ENCODE results near the gene KCNH2.

The KCNH2 gene

GRCh38 chr7:151008143-151008510 lies 30.0 kb upstream of the KCNH2 start:
- Histone ChIP-seq H3K27me3 (ENCODE audit: control insufficient read depth, low read length) (no peaks in the 10 kb centered on the region), H3K9me3 (ENCODE audit: control insufficient read depth, insufficient read depth, low read length) (no peaks in the 10 kb centered on the region), H3K4me2 (ENCODE audit: low read length) (peak overlapping the region; percentile 87), H3K9me2 (replicated peaks; ENCODE audit: control insufficient read depth, low read length) (no peaks in the 10 kb centered on the region), H3K36me3 (ENCODE audit: control insufficient read depth, low read length) (no peaks in the 10 kb centered on the region), H3F3A (ENCODE audit: control insufficient read depth, insufficient read depth) (peaks cover 6% of the 10 kb centered on the region; the same call in 1 of the 2 replicates), H3K79me2 (ENCODE audit: control insufficient read depth, low read length) (no peaks in the 10 kb centered on the region), H3K4me3 (ENCODE audit: low read length) (peak overlapping the region; percentile 88), H3K4me1 (ENCODE audit: control insufficient read depth, low read length) (peaks cover 20% of the 10 kb centered on the region), H3K27ac (ENCODE audit: low read depth, low read length) (peak overlapping the region; percentile 21; the same call in 1 of the 2 replicates), H4K20me1 (ENCODE audit: control insufficient read depth, insufficient read depth, low read depth, low read length) (no peaks in the 10 kb centered on the region)
- TF ChIP-seq CTCF (IDR thresholded peaks at IDR 0.05; ENCODE audit: low read depth, low read length, poor library complexity, severe bottlenecking) (no peak), EZH2phosphoT487 (IDR thresholded peaks at IDR 0.05; ENCODE audit: borderline replicate concordance, low read length) (no peak)

- H3K27me3 ChIP-seq (ENCODE audit: control insufficient read depth, low read length), result no peaks in the 10 kb centered on the region
- H3K9me3 ChIP-seq (ENCODE audit: control insufficient read depth, insufficient read depth, low read length), result no peaks in the 10 kb centered on the region
- H3K4me2 ChIP-seq (ENCODE audit: low read length), result peak overlapping the region; percentile 87
- no peak overlapping the region for H3K27ac ChIP-seq (ENCODE audit: low read depth, low read length)
- H3K9me2 ChIP-seq (replicated peaks; ENCODE audit: control insufficient read depth, low read length), result no peaks in the 10 kb centered on the region
- H3K4me3 ChIP-seq (ENCODE audit: low read length), result peak overlapping the region; percentile 88
- H4K20me1 ChIP-seq (ENCODE audit: control insufficient read depth, insufficient read depth, low read depth, low read length), result no peaks in the 10 kb centered on the region
- TF ChIP-seq CTCF (IDR thresholded peaks at IDR 0.05; ENCODE audit: low read depth, low read length, poor library complexity, severe bottlenecking) (no peak), EZH2phosphoT487 (IDR thresholded peaks at IDR 0.05; ENCODE audit: borderline replicate concordance, low read length) (no peak)
- peaks cover 17% of the 10 kb centered on the region for H3K4me1 ChIP-seq (ENCODE audit: control insufficient read depth, low read length)
- peaks cover 6% of the 10 kb centered on the region; the same call in 1 of the 2 replicates for H3F3A ChIP-seq (ENCODE audit: control insufficient read depth, insufficient read depth)
- no peaks in the 10 kb centered on the region for H3K36me3 ChIP-seq (ENCODE audit: control insufficient read depth, low read length)
- H3K79me2 ChIP-seq (ENCODE audit: control insufficient read depth, low read length), result no peaks in the 10 kb centered on the region
These were observed 29.4 kb upstream of the KCNH2 start for GRCh38 chr7:151007469-151007898.

- H3K36me3 ChIP-seq (ENCODE audit: control insufficient read depth, low read length), result no peaks in the 10 kb centered on the region
- peaks cover under 1% of the 10 kb centered on the region; the same call in 1 of the 2 replicates for H3F3A ChIP-seq (ENCODE audit: control insufficient read depth, insufficient read depth)
- H3K27ac ChIP-seq (ENCODE audit: low read depth, low read length), result no peak overlapping the region
- no peaks in the 10 kb centered on the region for H3K27me3 ChIP-seq (ENCODE audit: control insufficient read depth, low read length)
- H3K9me3 ChIP-seq (ENCODE audit: control insufficient read depth, insufficient read depth, low read length), result no peaks in the 10 kb centered on the region
- no peaks in the 10 kb centered on the region for H3K9me2 ChIP-seq (replicated peaks; ENCODE audit: control insufficient read depth, low read length)
- TF ChIP-seq CTCF (IDR thresholded peaks at IDR 0.05; ENCODE audit: low read depth, low read length, poor library complexity, severe bottlenecking) (no peak), EZH2phosphoT487 (IDR thresholded peaks at IDR 0.05; ENCODE audit: borderline replicate concordance, low read length) (no peak)
- H3K4me2 ChIP-seq (ENCODE audit: low read length), result no peak overlapping the region
- peaks cover 17% of the 10 kb centered on the region for H3K4me1 ChIP-seq (ENCODE audit: control insufficient read depth, low read length)
- H3K4me3 ChIP-seq (ENCODE audit: low read length), result no peak overlapping the region
- no peaks in the 10 kb centered on the region for H3K79me2 ChIP-seq (ENCODE audit: control insufficient read depth, low read length)
- no peaks in the 10 kb centered on the region for H4K20me1 ChIP-seq (ENCODE audit: control insufficient read depth, insufficient read depth, low read depth, low read length)
These were observed 28.6 kb upstream of the KCNH2 start for GRCh38 chr7:151006590-151007300.
